K562 (cell line): ENCODE results near the gene STXBP6. TPM values are rescaled to one million over a fixed set of nuclear protein-coding genes. Genes with fewer than 3 reads are reported as not detected.

Experiments used
- ATAC-seq: fragments of 200-7000 bp; cut with Tn5 transposase; 3 replicates; pipeline ENCODE4 v1.9.1; 2020; ENCODE audit warnings: moderate library complexity
- BruUV-seq: library from RNA; stranded (reverse); fragments of 400-500 nt; replicated peaks from 2 replicates; lab custom pipeline; 2021; lab: Mats Ljungman, UMichigan
- CTCF ChIA-PET: fragments of 300-600 bp; formaldehyde crosslinking; extraction: SDS; loops from one replicate; lab custom pipeline; 2021; ENCODE audit warnings: low intra/inter-chr PET ratio; lab: Yijun Ruan, JAX
- POLR2A ChIA-PET: fragments of 300-600, 350-650 bp; sonication (Branson Sonifier 250); formaldehyde crosslinking; extraction: SDS; loops from one replicate; lab custom pipeline; 2021; ENCODE audit warnings: antibody characterized with exemption, inconsistent platforms; lab: Yijun Ruan, JAX
- DNase-seq, 4 experiments: peaks; one replicate each; pipeline versions ENCODE4 v3.0.0 to v3.0.0-alpha.2; 2011 to 2018; ENCODE audit warnings: low spot score in 3 of 4, mixed read lengths in 3 of 4; ENCODE audit errors: extremely low read depth in 1 of 4
- FAIRE-seq: peaks from 2 replicates; lab custom pipeline; 2011; peaks lifted over from hg19 to GRCh38; lab: Jason Lieb, UNC
- H2AFZ ChIP-seq: 2 replicates; pipeline ENCODE4 v1.6.0; 2011; ENCODE audit warnings: low read depth, low read length, control low read depth, inconsistent platforms
- H3K27ac ChIP-seq: fragments of 200-600 bp; 3 replicates; pipeline ENCODE4 v1.8.0; 2011; ENCODE audit warnings: low read depth, mild to moderate bottlenecking, control low read depth, inconsistent platforms, low read length, moderate library complexity, mixed read lengths; ENCODE audit errors: extremely low read depth
- H3K27me3 ChIP-seq, 2 experiments: fragments of 300-600 bp in 1 of 2; 2 replicates in 1 of 2; 3 replicates in 1 of 2; pipeline versions ENCODE4 v1.6.0 to v1.8.0; 2011; ENCODE audit warnings: inconsistent platforms in 2 of 2, low read length in 2 of 2, mild to moderate bottlenecking in 1 of 2, mixed read lengths in 1 of 2, moderate library complexity in 1 of 2; ENCODE audit not compliant: control insufficient read depth in 2 of 2, insufficient read depth in 2 of 2
- H3K36me3 ChIP-seq: fragments of 300-600 bp; 3 replicates; pipeline ENCODE4 v1.8.0; 2011; ENCODE audit warnings: mild to moderate bottlenecking, low read length, inconsistent platforms; ENCODE audit not compliant: control insufficient read depth, insufficient read depth
- H3K4me1 ChIP-seq, 2 experiments: fragments of 200-600 bp in 1 of 2; replicated peaks in 1 of 2; 2 replicates in 1 of 2; 3 replicates in 1 of 2; pipeline versions ENCODE4 v1.5.1 to v1.8.0; 2011; ENCODE audit warnings: inconsistent platforms in 2 of 2, low read length in 2 of 2, mild to moderate bottlenecking in 1 of 2, mixed read lengths in 1 of 2, moderate library complexity in 1 of 2; ENCODE audit not compliant: control insufficient read depth in 2 of 2, insufficient read depth in 2 of 2
- H3K4me2 ChIP-seq: 2 replicates; pipeline ENCODE4 v1.6.1; 2011; ENCODE audit warnings: low read length, control low read depth, inconsistent platforms, mixed read lengths; ENCODE audit not compliant: insufficient read depth
- H3K4me3 ChIP-seq: fragments of 200-600 bp; sonication (generic), shearing (Covaris generic); 2 replicates; pipeline ENCODE4 v1.5.1; 2016; ENCODE audit warnings: control low read depth, inconsistent platforms
- H3K79me2 ChIP-seq: fragments of 200-600 bp; 3 replicates; pipeline ENCODE4 v1.8.0; 2011; ENCODE audit warnings: low read length, inconsistent platforms; ENCODE audit not compliant: control insufficient read depth, insufficient read depth
- H3K9ac ChIP-seq, 2 experiments: 2 replicates each; pipeline versions ENCODE4 v1.6.0 to v1.6.1; 2011; ENCODE audit warnings: low read depth in 2 of 2, low read length in 2 of 2, control low read depth in 1 of 2, inconsistent platforms in 1 of 2, mild to moderate bottlenecking in 1 of 2, mixed read lengths in 1 of 2; ENCODE audit not compliant: insufficient read depth in 1 of 2
- H3K9me1 ChIP-seq: one replicate; pipeline ENCODE4 v1.6.0; 2011; ENCODE audit warnings: inconsistent platforms, mild to moderate bottlenecking, low read length, moderate library complexity; ENCODE audit not compliant: control insufficient read depth, insufficient read depth
- H3K9me3 ChIP-seq: replicated peaks from 2 replicates; pipeline ENCODE4 v1.5.1; 2011; ENCODE audit warnings: low read depth, low read length, inconsistent platforms; ENCODE audit not compliant: control insufficient read depth, insufficient read depth
- H4K20me1 ChIP-seq: replicated peaks from 2 replicates; pipeline ENCODE4 v1.6.1; 2011; ENCODE audit warnings: low read length, inconsistent platforms, mixed read lengths; ENCODE audit not compliant: control insufficient read depth, insufficient read depth
- ARID3B ChIP-seq: fragments of 250-450 bp; sonication (Bioruptor Pico); IDR thresholded peaks from 2 replicates; pipeline ENCODE4 v1.4.0; 2020; ENCODE audit warnings: borderline replicate concordance
- NCOR1 ChIP-seq: fragments of 450-650 bp; IDR thresholded peaks from 2 replicates; pipeline ENCODE4 v1.6.1; 2016; ENCODE audit warnings: mild to moderate bottlenecking, moderate library complexity
- NR1H2 ChIP-seq: sonication (generic); formaldehyde crosslinking; IDR thresholded peaks from 2 replicates; pipeline ENCODE4 v1.4.0; 2020; ENCODE audit warnings: mild to moderate bottlenecking, missing genetic modification reagents
- PHTF2 ChIP-seq: fragments of 250-450 bp; sonication (Bioruptor Pico); IDR thresholded peaks from 2 replicates; pipeline ENCODE4 v1.5.0; 2021; ENCODE audit warnings: mild to moderate bottlenecking
- SREBF1 ChIP-seq: fragments of 150-350 bp; IDR thresholded peaks from 2 replicates; pipeline ENCODE4 v1.6.1; 2014; ENCODE audit warnings: antibody characterized with exemption, low read depth, low read length, borderline replicate concordance
- WGBS: fragments of 100-300 bp; shearing (Covaris generic); methylation state at CpG from one replicate; pipeline ENCODE4 v1.1.6; 2016; ENCODE audit warnings: low coverage, mixed read lengths; ENCODE audit not compliant: insufficient coverage; ENCODE audit errors: missing lambda C conversion rate; 5-methylcytosine and 5-hydroxymethylcytosine counted together
- in situ Hi-C: fragments of 300-500 bp; cut with MboI; formaldehyde crosslinking; loops from 4 replicates; pipeline ENCODE4 v1.15.0; 2018; ENCODE audit warnings: inconsistent platforms, mixed read lengths
- intact Hi-C: fragments of 100-400 bp; cut with micrococcal nuclease; formaldehyde crosslinking; loops from 2 replicates; pipeline ENCODE4 v1.14.2; 2022
- polyA plus RNA-seq, 8 experiments: library from polyadenylated mRNA; depleted of rRNA in 4 of 8; stranded (reverse) in 5 of 8; unstranded in 3 of 8; fragments of >200 nt; fragmentation: Nextera tagmentation in 2 of 8; fragmentation: Illumina TruSeq in 1 of 8; extraction: Ambion mirVana in 2 of 8; extraction: Trizol in 1 of 8; gene quantifications; 2 replicates each; pipeline versions ENCODE4 v1.2.1 to v1.2.3, GENCODE V29; 2011 to 2014; ENCODE audit warnings: inconsistent platforms in 1 of 8, missing spikeins in 1 of 8
- total RNA-seq, 7 experiments: library from RNA; depleted of rRNA in 6 of 7; stranded (reverse); fragments of >200 nt in 6 of 7; fragmentation: Illumina TruSeq in 2 of 7; extraction: Trizol in 2 of 7; gene quantifications; 2 replicates each; pipeline versions ENCODE4 v1.2.1 to v1.2.3, GENCODE V29; 2011 to 2021; ENCODE audit warnings: low replicate concordance in 1 of 7

Gene STXBP6
- total and polyA plus RNA-seq, 9 of the 15 experiments (the other 6 are each of a cell fraction or from before 2014, with no cell fraction given), result 0.27 to 0.89 (median 0.59) TPM

GRCh38 chr14:24892497-24893051 lies 157.4 kb downstream of the STXBP6 start:
- Histone ChIP-seq H3K4me1 (no peaks in the 10 kb centered on the region), H2AFZ (no peak overlapping the region), H3K4me2 (no peak overlapping the region), H3K79me2 (no peaks in the 10 kb centered on the region), H4K20me1 (no peaks in the 10 kb centered on the region), H3K27ac (no peak overlapping the region), H3K9ac (no peak overlapping the region), H3K36me3 (no peaks in the 10 kb centered on the region), H3K9me1 (no peaks in the 10 kb centered on the region), H3K4me3 (no peak overlapping the region), H3K27me3 (no peaks in the 10 kb centered on the region), H3K9me3 (no peaks in the 10 kb centered on the region)
- 3% methylated on average over 5 of the region's 6 CpGs for WGBS
- FAIRE-seq (no peak), DNase-seq (no peak), ATAC-seq (no peak)
- intact Hi-C loops (no loop called here), in situ Hi-C loops (no loop called here)
- ChIA-PET POLR2A (interaction anchor here (0.5 kb wide), 1 partner anchor 50 kb away, joined by 3 read pairs; no protein-coding TSS in a partner anchor), CTCF (no interaction called here)
- TF ChIP-seq ARID3B (CRISPR knock-in tag) (no peak), NCOR1 (no peak), PHTF2 (no peak), NR1H2 (CRISPR knock-in tag) (no peak), SREBF1 (no peak)
- no TSS peak for BruUV-seq
